Motor neuron (in vitro differentiated cells): ENCODE measurements around the gene FLYWCH1. TPM values are rescaled to one million over a fixed set of nuclear protein-coding genes. Genes with fewer than 3 reads are reported as not detected.

Experiments
- total RNA-seq, 8 experiments: library from RNA; unstranded; fragments of 300-600 nt; gene quantifications; 2 replicates each; pipeline versions ENCODE4 v1.2.3 to v1.2.4, GENCODE V29; 2022

The FLYWCH1 gene
- total RNA-seq, 8 experiments from 2014 or later: 15.0 to 55.9 (median 23.0) TPM

Other genes with a start within 250 kb of the FLYWCH1 start
- gene KCTD5, start 229.4 kb upstream of the FLYWCH1 start, total RNA-seq: 10 to 100 TPM; 17.6 to 30.0 (median 26.2) TPM
- gene PRSS27, start 191.7 kb upstream of the FLYWCH1 start, total RNA-seq: 1 to 10 TPM; 1.1 to 7.5 (median 4.2) TPM
- gene SRRM2, start 159.3 kb upstream of the FLYWCH1 start, total RNA-seq: 100 to 1,000 TPM in 5 of 8 experiments, 10 to 100 TPM in 3; 66.4 to 557 (median 130) TPM
- gene ELOB, start 134.7 kb upstream of the FLYWCH1 start, total RNA-seq: 100 to 1,000 TPM; 244 to 395 (median 281) TPM
- under 1 TPM in 4 of 8 experiments, not detected in 4; 0.22 to 0.51 (median 0.33) TPM for gene PRSS33, start 124.4 kb upstream of the FLYWCH1 start, total RNA-seq
- gene PRSS41, start 113.5 kb upstream of the FLYWCH1 start, total RNA-seq: not detected
- 1 to 10 TPM in 2 of 8 experiments, not detected in 6; 1.5 to 1.8 TPM for gene PRSS21, start 94.7 kb upstream of the FLYWCH1 start, total RNA-seq
- gene ZG16B, start 81.6 kb upstream of the FLYWCH1 start, total RNA-seq: 1 to 10 TPM in 3 of 8 experiments, under 1 TPM in 1, not detected in 4; 0.54 to 1.4 (median 1.2) TPM
- 1 to 10 TPM in 1 of 8 experiments, under 1 TPM in 1, not detected in 6; 0.81 to 1.0 TPM for gene PRSS22, start 53.8 kb upstream of the FLYWCH1 start, total RNA-seq
- gene FLYWCH2, start 28.7 kb upstream of the FLYWCH1 start, total RNA-seq: 100 to 1,000 TPM in 1 of 8 experiments, 10 to 100 TPM in 7; 41.6 to 136 (median 49.4) TPM
- 1 to 10 TPM in 5 of 8 experiments, under 1 TPM in 3; 0.36 to 5.3 (median 1.6) TPM for gene KREMEN2, start 52.3 kb downstream of the FLYWCH1 start, total RNA-seq
- 10 to 100 TPM in 7 of 8 experiments, 1 to 10 TPM in 1; 1.6 to 36.4 (median 16.8) TPM for gene PAQR4, start 57.4 kb downstream of the FLYWCH1 start, total RNA-seq
- gene PKMYT1, start 68.5 kb downstream of the FLYWCH1 start, total RNA-seq: 10 to 100 TPM in 3 of 8 experiments, 1 to 10 TPM in 4, under 1 TPM in 1; 0.36 to 48.7 (median 3.6) TPM
- gene CLDN9, start 101.0 kb downstream of the FLYWCH1 start, total RNA-seq: 1 to 10 TPM in 1 of 8 experiments, under 1 TPM in 7; 0.15 to 1.9 (median 0.32) TPM
- 1 to 10 TPM in 4 of 8 experiments, under 1 TPM in 4; 0.27 to 6.0 (median 1.3) TPM for gene CLDN6, start 106.3 kb downstream of the FLYWCH1 start, total RNA-seq
- gene TNFRSF12A, start 108.4 kb downstream of the FLYWCH1 start, total RNA-seq: 100 to 1,000 TPM in 1 of 8 experiments, 10 to 100 TPM in 4, 1 to 10 TPM in 3; 4.3 to 144 (median 14.3) TPM
- gene HCFC1R1, start 112.0 kb downstream of the FLYWCH1 start, total RNA-seq: 10 to 100 TPM; 30.2 to 71.4 (median 40.8) TPM
- 10 to 100 TPM in 6 of 8 experiments, 1 to 10 TPM in 2; 6.8 to 32.1 (median 14.0) TPM for gene THOC6, start 112.1 kb downstream of the FLYWCH1 start, total RNA-seq
- under 1 TPM; 0.11 to 0.95 (median 0.21) TPM for gene BICDL2, start 125.0 kb downstream of the FLYWCH1 start, total RNA-seq
- gene MMP25, start 134.6 kb downstream of the FLYWCH1 start, total RNA-seq: 1 to 10 TPM in 3 of 8 experiments, under 1 TPM in 5; 0.11 to 1.7 (median 0.75) TPM
- 10 to 100 TPM in 3 of 8 experiments, 1 to 10 TPM in 3, under 1 TPM in 2; 0.22 to 41.3 (median 4.0) TPM for gene IL32, start 153.7 kb downstream of the FLYWCH1 start, total RNA-seq
- gene ZSCAN10, start 187.4 kb downstream of the FLYWCH1 start, total RNA-seq: under 1 TPM in 6 of 8 experiments, not detected in 2; 0.17 to 0.71 (median 0.40) TPM
- 10 to 100 TPM in 7 of 8 experiments, 1 to 10 TPM in 1; 7.8 to 19.2 (median 14.9) TPM for gene ZNF205, start 200.7 kb downstream of the FLYWCH1 start, total RNA-seq
- 1 to 10 TPM; 2.6 to 9.6 (median 6.5) TPM for gene ZNF213, start 223.1 kb downstream of the FLYWCH1 start, total RNA-seq